Ureter (tissue), 1 donor: ENCODE results near the gene TTN. TPM values are rescaled to one million over a fixed set of nuclear protein-coding genes. Genes with fewer than 3 reads are reported as not detected.

Experiments used
- DNase-seq: peaks from one replicate; pipeline ENCODE4 v3.0.0-alpha.2; 2020; ENCODE audit warnings: low spot score
- total RNA-seq: library from RNA; stranded (reverse); gene quantifications from one replicate; pipeline ENCODE4 v1.2.4, GENCODE V29; 2023
- donor health status: DM: yes; HTN: yes; CAD: no.

TTN gene
- total RNA-seq, 1 donor from 2014 or later, result 3.9 TPM

DNA sequence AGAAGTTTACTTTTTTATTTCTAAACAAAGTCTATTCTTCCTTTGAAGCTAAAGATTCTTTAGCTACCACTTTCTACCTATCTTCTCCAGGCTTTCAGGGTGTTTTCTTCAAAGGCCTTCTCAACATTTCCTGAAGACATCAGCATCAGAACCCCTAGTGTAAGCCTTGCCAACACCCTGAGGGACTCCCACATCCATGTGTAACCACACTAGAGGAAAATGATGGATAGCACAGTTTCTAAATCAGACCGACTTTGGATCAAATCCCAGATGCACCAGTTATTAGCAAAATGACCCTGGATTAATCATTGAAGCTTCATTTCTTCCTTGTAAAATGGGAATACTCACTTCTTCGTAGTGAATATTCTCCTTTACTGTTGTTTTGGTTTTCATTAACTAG is 4.7 kb upstream of the TTN start:
- no peak for DNase-seq

DNA sequence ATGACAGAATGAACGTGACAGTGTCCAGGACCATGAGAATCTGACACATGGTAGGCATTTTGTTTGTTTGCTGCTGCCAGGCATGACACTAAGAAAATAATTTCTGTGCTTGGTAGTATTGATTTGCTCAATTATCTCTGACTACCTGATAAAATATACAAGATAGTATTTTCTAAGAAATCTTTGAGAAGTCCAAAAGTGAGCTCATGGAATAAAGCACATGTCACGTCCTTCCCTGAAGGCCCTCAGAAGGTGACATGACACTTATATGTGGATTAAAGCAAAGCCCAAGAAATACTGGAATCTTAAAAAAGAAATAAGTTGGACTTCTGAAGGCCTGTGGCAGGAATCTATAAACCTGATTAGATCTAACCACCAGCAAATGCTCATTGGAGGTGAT is 3.8 kb upstream of the TTN start:
- DNase-seq, result no peak

DNA sequence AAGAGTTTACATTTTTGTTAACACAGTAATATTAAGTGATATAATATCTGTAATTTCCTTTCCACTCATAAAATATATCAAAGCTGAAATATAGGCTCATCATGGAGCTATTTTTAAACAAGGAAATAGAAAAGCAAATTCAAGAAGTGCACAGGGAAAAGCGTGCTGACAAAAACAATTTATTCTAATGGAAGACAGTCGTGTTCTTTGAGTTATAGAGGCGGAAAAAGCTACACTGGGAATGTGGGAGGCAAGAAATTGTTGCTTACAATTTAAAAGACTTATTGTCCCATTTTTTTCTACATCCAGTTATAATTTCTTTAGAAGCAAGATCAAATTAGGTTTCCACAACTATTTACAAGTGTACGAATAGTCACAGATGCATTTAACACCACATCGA is 3.2 kb upstream of the TTN start:
- no peak for DNase-seq

DNA sequence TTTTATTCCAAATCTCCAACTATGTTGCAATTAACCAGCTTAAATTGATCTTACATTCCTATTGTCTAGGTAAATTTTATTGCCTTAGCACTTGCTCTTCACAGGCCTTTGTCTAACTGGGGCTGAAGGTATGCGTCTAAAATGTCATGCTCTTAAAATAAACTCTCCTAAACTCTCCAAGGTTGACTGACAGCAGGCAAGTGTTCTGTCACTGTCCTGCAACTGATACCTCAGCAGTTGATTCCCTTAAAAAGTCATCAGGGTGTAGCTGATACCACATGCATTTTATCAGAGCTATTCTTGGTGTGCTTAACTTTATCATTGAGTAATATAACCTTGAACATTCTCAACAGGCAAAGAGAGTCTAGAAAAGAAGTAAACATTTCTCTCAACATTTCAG is 680 bp downstream of the TTN start:
- no peak for DNase-seq

DNA sequence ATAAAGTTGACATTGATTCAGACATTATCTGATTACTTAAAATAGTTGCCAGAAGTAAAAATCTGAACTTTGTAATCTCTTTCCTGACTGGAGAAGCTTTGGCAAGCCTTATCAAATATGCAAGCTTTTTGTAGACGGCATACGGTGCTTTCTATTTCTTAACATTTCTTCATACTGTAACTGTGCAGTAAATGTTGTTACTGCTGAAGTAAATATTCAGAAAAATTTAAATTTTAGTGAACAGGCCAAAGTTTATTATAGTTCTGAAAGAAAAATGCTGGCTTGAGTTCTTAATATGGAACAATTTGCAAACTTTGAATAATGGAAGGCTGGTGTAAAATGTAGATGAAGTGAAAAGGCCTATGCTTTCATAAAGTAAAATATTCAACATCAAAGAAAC is 1.8 kb downstream of the TTN start:
- DNase-seq, result no peak

DNA sequence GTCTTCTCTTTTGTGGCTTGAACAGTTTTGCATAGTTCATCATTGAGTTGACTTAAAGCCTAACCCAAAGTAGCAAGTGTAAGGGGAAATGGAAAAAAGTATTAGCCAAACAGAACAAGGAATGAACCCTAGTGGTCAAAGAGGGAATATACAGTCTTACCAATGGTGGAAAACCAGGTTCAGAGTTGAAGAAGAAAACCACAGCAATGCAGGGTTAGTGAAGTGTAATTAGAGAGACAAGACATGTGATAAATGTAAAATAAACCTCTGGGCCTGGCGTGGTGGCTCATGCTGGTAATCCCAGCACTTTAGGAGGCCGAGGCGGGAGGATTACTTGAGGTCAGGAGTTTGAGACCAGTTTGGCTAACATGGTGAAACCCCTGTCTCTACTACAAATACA is 2.4 kb downstream of the TTN start:
- DNase-seq, result no peak

DNA sequence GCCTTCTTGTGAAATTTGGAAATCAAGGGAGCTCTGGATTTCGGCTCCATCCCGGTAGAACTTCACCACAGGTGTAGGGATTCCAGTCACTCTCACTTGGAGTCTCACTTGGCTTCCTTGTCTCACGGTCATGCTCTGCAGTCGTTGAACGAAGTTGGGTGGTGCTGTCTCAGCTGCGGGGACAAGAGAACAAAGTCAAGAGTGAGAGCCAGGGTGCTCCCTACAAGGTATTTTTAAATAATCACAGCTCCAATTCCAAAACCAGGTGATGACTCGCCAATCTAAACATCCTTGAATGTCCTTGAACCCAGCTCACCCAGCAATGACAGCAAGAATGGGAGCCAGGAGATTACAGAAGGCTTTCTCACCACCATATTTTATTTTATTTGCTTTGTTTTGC is 6.7 kb downstream of the TTN start:
- DNase-seq, result no peak

DNA sequence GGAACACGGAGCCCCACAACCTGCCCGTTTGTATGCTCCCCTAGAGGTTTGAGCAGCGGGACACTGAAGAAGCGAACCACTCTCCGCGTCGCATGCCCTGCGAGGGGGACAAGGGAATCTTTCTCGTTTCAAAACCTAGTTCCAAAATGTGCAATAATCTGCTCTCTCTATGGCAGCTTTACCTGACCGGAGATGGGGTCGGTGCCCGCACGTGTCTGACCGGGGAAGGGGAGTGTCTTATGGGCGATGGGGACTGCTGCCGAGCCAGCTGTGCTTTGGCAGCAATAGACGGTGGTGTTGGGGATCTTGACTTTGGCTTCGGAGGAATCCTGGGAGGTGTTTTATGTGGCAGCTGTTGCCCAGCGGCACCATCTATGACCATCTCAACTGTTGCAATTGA is 7.9 kb downstream of the TTN start:
- no peak for DNase-seq

DNA sequence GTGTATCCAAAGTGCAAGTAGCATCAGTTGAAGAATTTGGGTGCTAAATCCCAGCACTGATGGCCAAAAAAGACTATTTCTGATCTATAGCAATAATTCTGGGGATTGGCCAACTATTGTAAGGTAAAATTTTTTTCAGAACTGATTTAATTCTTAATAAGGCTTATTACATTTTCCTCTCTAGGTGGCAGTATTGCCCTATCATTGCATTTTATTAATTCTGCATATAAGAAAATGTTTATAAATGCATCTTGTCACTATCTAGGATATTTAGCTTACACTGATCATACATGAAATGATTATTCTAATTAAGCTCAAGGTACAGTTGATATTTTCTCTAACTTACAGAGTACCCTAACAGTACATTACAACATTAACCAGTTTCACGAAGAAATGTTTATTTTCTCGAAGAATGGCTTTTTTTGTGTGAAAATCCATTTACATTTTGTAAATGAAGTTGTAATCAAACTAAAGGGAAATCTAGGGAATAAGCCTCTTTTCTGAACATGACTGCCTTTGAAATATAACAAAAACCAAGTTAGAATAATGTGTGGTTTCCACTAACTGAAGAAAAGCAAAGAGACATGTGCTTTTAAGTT is 11.0 kb downstream of the TTN start:
- no peak for DNase-seq

DNA sequence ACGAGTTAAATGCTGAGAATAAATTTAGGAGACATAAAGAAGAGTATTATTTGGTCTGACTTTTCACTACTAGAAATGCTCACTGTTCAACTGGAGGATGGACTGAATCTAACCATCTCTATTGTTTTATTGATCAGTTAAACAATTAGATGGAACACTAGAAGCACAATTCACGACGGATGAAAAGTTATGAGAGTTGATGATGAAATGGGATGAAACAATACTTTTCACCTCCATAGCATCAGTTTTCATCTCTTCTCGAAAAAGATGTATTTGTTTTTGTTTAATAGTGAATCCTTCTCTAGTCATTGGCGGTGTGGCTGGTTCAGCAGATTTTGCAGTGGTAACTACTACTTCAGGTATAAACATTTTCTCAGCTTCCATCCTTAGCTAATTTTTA is 19.3 kb downstream of the TTN start:
- no peak for DNase-seq

DNA sequence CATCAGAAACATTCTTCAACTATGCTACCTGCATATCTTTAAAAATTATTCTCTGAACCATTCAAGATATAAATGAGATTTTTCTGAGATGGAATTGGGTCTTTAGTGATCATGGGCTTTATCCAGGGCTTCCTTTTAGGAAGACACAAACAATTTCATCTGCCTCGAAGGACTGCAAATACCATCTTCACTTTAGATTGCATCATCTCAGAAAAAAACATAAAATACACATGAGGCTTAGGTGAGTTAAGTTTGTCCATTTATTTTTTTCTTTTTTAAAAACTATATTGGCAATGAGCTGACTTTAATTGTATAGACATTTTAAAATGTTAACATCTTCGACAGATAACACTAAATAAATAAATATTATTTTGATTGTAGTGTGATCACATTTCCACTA is 20.1 kb downstream of the TTN start:
- no peak for DNase-seq

DNA sequence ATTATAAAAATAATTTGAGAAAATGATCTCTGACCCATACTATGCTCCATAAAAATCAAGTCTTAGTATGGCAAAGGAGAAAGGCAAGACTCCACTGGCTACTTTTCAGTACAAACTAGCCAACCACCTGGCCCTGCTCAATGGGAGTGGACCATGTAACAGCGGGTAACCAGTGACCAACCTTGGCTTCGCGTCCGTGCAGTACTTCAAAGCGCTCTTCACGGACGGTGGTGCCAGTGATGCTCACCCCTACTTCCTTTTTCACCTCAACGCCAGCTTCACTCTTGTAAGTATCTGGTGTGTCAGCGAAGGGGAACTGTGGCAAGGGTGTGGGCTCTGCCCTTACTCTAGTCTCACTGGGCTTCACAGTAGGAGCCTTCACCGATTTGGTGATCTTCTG is 23.3 kb downstream of the TTN start:
- DNase-seq, result no peak

DNA sequence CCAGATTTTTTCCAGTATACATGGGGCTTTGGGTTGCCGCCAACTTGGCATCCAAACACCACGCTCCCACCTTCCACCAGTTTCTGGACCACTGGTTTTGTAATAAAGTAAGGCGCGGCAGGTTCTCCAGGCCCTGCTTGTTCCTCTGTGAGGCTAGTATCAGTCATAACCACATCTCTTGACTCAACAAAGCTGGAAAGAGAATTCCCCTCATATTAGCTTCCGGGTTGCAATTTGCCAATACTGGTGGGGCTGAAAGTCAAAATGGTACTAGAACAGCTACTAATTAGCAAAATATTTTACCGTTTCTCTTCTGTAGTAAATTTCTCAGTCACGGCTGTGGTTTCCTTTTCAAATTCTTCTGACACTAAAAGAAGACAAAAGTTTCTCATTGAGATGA is 25.0 kb downstream of the TTN start:
- no peak for DNase-seq

DNA sequence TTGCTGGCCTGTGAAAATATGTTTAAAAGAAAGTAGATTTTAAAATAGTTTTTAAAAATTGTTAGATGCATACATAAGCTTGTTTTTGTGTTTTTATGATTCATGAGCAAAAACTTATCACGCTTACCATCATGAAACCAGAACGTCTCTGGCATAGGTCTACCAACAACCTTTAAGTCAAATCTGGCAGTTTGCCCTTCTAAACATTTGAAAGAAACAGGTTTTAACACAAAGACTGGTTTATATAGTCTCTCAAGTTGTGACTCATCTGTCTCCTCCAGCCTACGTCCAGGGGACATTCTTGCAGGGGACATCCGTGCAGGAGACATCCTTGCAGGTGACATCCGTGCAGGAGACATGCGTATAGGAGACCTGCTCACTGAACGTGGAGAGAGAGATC is 29.6 kb downstream of the TTN start:
- DNase-seq, result no peak

DNA sequence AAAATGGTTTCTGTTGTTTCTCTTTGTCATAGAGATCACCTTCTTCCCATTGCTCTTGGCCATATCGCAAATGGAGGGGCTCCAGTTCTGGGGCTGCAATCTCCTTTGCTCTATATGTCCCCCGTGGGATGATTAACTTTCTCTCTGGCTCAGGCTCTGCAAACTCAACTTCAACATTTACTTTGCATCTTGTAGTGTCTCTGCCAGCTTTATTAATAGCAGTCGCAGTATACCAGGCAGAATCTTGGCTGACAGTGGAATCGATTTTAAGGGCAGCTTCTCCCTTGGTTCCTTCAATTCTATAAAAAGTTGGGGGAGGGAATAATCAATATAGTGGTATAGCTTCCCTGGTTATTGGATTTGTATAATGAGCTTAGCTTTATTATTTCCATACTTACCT is 30.5 kb downstream of the TTN start:
- no peak for DNase-seq

DNA sequence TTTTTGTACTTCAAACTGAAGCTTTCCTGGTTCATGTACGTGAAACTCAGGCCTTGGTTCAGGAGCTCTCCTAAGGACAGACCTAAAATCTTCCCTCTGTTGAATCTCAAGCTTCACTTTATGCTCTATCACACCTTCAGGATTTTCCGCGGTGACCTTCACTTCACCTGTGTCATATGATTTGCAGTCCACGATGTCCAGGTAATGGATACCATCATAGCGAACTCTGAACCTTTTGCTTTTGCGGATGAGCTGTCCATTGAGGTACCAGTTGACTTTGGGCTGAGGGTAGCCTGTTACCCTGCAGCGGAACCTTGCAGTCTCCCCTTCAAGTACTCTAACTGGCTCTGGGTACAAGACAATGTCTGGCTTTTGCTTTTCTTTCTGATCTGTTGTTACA is 31.2 kb downstream of the TTN start:
- DNase-seq, result no peak

DNA sequence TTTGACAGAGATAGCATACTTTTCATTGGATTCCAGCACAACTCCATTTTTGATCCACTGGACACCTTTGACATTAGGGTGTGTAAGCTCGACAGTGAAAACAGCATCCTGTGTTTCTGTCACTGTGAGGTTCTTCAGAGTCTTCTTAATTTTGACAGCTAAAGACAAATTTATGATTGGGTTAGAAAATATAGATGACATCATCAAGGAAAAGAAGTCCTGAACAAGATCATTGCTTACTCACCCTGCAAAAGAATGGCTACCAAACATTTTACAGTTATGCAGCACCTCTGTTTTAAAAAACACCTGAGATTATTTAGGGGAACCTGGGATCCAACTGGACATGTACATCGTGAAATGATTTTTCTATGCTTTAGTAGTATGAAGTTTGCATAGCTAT is 36.7 kb downstream of the TTN start:
- DNase-seq, result no peak

DNA sequence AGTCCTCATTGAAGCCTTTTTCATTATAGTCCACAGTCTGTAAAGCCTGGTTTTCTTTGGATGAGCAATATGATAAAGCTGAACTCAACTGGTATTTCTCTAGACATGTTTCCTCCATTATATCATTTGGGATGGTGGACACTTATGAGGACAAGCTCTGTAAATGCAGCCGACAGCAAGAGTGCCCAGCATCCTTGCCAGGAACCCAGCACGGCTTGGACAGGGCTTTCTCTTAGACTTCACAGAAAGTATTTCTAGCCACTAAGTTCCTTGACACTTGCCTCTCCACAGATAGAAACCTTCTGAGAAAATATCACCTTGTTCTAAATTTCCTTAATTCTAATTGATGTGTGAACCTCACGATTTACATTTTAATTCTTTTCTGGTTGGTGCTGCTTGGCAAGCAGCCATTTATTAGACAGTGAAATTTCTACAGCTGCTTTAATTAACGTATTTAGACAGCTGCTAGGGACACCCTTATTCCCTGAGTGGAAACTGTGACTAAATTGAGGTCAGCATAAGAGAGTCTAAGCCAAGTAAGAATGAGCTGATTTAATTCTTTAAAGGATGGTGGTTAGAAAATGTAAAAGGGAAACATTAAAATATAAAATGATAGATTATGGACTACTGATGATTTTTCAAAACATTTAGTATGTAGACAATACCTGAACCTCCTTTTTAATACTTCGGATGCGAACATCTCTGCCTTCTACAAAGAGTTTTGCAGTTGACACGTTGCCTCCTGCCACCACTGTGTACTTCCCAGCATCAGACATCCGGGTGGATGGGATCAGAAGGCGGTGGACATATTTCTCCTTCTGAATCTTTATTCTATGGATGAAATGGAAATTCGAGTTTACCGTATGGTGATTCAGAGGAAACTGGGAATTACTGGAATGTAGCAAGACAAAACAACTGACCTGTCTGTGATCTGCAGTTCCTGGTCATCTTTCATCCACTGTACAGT is 39.8 kb downstream of the TTN start:
- DNase-seq, result no peak

DNA sequence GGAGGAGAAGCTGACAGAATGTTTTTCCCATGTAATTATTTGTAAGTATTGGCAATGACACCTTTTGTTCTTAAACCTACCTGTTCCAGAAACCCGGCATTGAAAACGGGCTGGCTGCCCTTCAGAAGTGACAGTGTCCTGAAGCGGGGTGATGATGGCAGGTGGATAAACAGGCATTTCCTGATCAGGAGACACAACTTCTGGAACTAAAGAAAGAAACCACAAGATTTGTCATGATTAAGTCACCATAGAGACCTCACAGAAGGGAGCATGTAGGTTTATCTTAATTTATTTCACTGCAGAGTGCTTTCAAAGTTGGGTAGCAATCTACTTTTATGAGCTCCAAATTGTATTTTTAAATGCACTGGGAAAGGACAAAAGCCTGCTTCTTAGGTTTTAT is 43.1 kb downstream of the TTN start:
- no peak for DNase-seq

DNA sequence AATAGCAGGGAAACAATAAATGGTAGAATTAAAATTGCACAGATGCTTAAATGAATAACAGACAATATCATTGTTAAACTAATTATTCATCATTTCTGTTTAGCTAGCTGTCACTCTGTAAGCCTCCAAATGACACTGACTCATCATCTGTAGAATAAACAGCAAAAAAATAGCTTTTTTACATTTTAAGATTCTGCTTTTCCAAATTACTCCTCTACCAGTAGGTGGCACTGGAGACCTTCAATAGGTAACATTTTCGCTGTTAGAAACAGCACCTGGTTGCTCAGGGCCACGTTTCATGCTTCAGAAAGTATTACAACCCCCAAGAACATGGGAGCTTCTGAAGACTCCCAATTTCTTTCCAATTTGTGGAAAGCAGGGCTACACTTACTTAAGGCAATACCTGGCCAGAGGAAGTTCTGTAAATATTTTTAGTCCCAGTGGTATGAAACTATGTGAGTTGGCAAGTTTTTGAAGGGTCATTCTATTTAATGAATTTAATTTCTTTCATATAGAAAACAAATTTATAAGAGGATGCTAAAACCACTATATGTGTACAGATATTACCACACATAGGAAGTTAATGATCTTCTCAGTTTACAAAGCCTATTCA is 45.4 kb downstream of the TTN start:
- DNase-seq, result no peak

DNA sequence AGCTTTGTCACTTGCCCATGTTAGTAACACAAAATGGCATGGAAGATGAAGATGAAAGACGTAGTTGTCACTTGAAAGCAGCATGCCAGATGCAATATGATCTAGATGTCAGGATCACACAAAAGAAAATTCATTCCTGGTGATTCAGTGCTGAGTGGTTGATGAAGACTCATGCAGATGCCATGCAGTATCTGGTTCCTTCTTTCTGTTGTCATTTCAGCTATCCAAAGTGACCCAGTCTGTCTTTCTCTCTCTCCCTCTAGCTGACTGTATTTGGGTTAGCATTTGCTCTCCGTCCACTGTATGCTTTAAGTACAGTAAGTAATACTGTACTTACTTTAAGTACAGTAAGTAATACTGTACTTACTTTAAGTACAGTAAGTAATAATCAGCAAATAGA is 50.4 kb downstream of the TTN start:
- DNase-seq, result no peak

DNA sequence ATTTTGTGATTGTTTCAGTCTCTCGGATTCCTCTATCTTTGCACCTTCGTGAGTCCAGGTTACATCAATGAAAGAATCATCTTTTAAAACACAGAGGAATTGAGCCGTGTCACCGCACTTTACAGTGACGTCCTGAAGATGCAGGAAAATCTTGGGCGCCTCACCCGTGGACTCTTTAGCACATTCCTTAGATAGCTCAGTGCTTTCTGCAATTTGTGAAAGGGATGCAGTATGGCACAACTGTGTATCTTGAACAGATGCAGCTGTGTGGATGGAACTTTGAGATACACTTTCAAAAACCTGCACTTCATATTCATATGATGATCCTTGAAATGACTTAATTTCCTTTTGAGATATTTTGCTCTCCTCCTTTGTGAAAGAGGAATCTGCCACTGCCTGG is 50.9 kb downstream of the TTN start:
- no peak for DNase-seq

DNA sequence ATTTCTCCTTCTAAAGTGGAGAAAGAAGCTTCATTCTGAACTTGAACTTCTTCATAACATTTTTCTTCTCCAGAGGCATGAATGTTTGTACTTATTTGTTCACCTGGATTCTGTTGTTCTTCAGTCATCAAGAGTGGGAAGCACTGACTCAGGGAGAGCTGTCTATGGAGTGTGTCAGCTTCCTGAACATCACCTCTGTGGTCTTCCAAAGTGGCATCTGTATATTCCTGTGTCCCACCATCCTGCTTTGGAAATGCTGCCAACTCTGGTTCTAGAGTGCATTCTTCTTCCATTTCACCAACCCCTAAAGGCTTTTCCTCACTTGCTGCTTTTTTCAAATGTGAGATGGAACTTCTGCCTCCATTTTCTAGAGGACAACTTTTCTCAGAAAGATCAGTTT is 59.5 kb downstream of the TTN start:
- DNase-seq, result no peak
